ENCODE measurements around the gene TNP2.

Gene TNP2

DNA sequence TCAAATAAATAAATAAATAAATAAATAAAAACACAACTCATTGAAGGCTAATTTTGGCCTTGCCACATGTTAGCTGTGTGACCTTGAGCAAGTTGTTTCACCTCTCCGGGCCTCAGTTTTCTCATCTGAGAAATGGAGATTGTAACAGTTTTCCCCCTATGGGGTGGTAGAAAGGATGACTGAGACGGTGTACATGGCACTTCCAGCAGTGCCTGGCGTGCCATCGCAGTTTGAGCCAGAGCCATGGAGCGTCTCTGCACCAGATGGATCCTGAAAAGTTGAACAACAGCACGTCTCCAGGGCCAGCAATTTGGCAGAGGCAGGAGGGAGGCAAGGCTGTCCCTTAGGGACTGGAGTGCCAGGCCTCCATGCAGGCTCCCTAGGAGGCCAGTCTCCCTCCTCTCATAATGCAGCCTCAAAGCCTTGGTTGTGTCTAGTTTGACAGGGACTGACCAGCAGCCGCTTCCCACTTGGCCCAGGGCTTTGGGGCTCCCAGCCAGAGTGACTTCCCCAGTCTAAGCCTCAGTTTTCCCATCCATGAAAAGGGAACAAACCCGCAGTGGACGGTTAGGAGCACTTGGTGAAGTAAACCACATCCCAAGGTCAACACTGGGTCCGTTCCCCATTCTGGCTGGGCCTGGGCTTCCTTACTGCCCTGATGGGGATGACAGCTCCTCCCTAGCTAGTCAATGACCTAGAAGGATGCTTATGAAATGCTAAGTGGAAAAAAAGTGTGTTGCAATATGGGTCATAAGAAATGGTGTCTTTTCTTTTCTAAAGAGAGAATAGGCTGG is 32.5 kb downstream of the TNP2 start:
- TF ChIP-seq GATA2 (IDR thresholded peaks at IDR 0.05; ENCODE audit: low read depth, low read length) (no peak), GATA3 (IDR thresholded peaks at IDR 0.05; ENCODE audit: low read depth, low read length) (no peak)

DNA sequence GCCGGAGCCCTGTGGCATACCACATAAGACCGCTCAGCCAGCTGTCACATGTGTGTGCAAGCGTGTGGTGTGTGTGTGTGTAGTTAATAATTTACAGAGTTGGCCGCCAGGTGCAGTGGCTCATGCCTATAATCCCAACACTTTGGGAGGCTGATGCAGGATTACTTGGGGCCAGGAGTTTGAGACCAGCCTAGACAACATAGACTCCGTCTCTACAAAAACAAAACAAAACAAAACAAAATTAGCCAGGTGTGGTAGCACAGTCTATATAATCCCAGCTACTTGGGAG is 33.5 kb downstream of the TNP2 start:
- no peak for TF ChIP-seq GATA3 (IDR thresholded peaks at IDR 0.05; ENCODE audit: low read depth, low read length)
- TF ChIP-seq GATA2 (IDR thresholded peaks at IDR 0.05; ENCODE audit: low read depth, low read length) = no peak

DNA sequence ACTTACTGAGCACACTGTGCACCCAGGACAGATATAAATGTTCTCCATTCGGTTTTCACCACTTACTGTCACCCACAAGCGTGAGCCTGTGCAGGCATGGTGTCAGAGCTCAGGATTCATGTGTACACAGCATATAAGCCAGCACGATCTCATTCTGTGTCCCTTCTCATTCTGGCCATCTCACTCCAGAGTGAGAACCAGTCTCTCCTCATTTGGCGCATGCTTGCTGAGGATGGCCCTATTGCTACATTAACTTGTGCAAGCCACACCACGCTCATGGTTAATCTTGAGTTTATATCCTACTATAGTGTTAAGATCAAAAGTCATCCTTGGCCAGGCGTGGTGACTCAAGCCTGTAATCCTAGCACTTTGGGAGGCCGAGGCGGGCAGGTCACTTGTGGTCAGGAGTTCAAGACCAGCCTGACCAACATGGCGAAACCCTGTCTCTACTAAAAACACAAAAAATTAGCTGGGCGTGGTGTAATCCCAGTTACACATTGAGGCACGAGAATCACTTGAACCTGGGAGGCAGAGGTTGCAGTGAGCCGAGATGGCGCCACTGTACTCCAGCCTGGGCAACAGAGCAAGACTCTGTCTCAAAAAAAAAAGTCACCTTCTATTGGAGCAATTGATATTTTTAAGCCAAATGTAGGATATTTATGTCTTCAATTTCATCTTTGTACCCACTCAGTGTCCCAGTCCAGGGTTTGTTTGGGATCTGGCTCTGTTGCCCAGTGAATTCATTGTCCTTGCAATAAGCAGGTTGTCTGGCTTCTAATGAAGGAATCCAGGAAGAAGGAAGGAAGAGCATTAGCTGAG is 34.0 kb downstream of the TNP2 start:
- no peak for TF ChIP-seq GATA2 (IDR thresholded peaks at IDR 0.05; ENCODE audit: low read depth, low read length)
- no peak for TF ChIP-seq GATA3 (IDR thresholded peaks at IDR 0.05; ENCODE audit: low read depth, low read length)

DNA sequence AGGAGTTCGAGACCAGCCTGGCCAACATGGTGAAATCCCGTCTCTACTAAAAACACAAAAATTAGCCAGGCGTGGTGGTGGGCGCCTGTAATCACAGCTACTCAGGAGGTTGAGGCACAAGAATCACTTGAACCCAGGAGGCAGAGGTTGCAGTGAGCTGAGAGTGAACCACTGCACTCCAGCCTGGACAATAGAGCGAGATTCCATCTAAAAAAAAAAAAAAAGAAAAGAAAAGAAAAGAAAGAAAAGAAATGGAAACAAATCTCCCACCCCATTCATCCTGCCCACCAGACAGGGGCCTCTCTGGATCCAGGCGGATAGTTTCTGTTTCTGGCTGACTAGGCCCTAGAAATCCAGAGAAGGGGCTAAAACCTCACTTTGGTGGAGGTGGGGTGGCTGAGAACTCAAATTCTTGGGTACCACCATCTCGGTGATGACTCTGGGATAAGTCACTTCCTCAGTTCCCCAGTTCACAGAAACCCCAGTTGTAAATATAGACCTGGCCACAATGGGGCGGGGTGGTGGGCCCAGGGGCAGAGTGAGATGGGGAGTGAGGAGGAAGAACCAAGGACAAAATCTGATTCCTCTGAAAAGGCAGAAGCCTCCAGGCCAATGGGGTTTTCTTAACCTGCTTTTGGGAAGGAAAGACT is 35.3 kb downstream of the TNP2 start:
- TF ChIP-seq GATA2 (IDR thresholded peaks at IDR 0.05; ENCODE audit: low read depth, low read length) = no peak
- TF ChIP-seq GATA3 (IDR thresholded peaks at IDR 0.05; ENCODE audit: low read depth, low read length) = no peak

DNA sequence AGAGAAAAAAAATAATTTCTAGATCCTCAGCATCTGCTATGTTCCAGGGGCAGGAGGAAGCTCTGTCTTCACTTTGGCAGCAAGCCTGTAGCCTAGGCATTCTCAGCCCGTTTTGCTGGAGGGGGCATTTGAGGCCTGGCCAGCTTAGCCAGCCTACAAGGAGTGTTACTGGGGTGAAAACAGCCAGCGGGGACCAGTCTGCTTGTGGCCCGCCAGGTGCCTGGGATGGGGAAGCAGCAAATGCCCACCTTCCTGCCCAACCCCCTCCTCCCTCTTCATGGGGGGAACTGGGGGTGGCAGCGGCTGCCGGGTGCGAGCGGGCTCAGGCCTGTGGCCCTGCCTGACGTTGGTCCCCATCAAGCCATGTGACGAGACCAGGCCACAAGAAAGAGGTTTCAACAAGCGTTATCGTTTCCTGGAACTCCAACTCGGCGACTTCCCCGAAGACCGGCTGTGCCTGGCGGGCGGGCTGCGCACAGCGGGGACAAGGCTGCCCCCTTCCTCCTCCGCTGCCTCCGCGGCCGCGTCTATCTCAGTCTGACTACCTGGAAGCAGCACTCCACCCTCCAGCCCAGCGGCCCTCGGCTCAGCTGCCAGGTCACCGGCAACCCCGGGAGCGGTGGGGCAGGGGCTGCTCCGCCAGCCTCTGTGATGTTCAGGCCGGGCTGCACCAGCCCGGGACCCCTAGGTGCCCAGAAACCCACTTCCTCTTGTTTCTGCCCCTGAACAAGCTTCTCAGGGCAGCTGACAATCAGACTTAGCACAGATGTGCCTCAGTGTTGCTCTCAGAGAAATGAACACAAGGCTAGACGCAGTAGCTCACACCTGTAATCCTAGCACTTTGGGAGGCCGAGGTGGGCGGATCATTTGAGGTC is 36.0 kb downstream of the TNP2 start:
- TF ChIP-seq GATA2 (IDR thresholded peaks at IDR 0.05; ENCODE audit: low read depth, low read length) (no peak), GATA3 (IDR thresholded peaks at IDR 0.05; ENCODE audit: low read depth, low read length) (no peak)

DNA sequence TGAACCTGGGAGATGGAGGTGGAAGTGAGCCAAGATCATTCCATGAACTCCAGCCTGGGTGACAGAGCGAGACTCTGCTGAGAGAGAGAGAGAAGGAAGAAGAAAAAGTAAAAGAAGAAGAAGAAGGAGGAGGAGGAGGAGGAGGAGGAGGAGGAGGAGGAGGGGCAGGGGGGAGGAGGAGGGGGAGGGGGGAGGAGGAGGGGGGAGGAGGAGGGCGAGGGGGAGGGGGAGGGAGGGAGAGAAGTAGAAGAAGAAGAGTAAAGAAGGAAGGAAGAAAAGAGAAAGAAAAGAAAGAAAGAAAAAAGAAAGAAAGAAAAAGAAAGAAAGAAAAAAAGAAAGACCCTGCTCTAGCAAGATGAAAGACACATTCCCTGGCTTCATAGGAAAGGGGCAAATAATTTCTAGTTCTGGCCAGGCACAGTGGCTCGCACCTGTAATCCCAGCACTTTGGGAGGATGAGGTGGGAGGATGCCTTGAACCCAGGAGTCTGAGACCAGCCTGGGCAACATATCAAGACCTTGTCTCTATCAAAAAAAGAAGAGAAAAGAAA is 36.7 kb downstream of the TNP2 start:
- TF ChIP-seq GATA3 (IDR thresholded peaks at IDR 0.05; ENCODE audit: low read depth, low read length) (no peak), GATA2 (IDR thresholded peaks at IDR 0.05; ENCODE audit: low read depth, low read length) (no peak)

DNA sequence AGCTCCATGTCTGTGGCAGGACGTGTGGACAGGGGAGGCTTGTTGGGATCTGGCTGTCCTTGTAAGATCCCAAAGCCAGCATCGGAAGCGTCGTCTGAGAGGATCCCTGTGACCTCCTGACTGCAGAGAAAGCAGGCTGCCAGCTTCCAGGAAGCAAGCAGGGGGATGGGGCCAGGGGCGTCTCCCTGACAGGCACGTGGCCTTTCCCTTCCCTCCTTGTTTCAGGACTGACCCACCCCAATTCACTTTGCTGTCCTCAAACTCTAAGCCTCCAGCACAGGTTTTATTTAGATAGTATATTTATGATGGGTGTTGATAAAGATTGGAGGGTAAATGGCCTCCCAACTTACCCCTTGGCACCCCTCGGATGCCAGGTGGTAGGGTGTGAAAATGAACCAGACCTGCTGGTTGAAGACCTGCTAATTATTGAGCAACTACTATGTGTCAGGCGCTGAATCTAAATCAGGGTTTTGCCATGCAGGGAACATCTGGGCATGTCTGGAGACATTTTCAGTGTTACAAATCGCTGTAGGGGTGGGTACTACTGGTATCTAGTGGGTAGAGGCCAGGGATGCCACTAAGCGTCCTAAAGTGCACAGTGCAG is 37.7 kb downstream of the TNP2 start:
- TF ChIP-seq GATA2 (IDR thresholded peaks at IDR 0.05; ENCODE audit: low read depth, low read length) (no peak), GATA3 (IDR thresholded peaks at IDR 0.05; ENCODE audit: low read depth, low read length) (no peak)

DNA sequence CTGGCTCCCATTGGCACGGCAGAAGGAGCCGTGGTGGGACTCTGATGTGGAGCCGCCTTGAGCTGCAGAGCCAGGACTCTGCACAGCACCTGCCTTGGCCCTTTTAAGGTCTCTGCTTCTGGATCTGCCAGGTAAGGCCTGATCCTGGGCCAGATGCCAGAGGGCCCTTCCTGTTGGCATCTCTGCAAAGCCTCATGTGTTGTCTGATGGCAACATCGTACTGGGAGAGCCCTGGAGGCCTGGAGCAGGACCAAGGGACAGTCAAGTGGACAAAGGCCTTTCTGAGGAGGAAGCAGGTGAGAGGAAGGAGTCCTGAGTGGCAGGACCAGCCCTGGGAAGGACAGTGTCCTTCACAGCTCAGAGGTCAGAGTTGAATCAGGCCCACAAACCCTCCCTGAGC is 39.2 kb downstream of the TNP2 start:
- TF ChIP-seq GATA2 (IDR thresholded peaks at IDR 0.05; ENCODE audit: low read depth, low read length) (no peak), GATA3 (IDR thresholded peaks at IDR 0.05; ENCODE audit: low read depth, low read length) (no peak)

DNA sequence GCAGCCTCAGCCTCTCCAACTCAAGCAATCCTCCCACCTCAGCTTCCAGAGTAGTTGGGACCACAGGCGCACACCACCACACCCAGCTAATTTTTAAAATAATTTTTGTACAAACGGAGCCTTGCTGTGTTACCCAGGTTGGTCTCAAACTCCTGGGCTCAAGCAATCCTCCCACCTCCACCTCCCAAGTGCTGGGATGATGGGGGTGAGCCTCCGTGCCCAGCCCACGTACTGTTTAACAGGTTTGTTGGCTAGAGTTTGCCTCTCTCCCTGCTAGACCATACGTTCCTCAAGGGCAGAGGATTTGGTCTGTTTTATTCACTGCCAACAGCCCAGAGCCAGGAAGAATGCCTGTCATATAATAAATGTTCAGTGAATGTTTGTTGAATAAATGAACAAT is 39.7 kb downstream of the TNP2 start:
- TF ChIP-seq GATA3 (IDR thresholded peaks at IDR 0.05; ENCODE audit: low read depth, low read length) (no peak), GATA2 (IDR thresholded peaks at IDR 0.05; ENCODE audit: low read depth, low read length) (no peak)

DNA sequence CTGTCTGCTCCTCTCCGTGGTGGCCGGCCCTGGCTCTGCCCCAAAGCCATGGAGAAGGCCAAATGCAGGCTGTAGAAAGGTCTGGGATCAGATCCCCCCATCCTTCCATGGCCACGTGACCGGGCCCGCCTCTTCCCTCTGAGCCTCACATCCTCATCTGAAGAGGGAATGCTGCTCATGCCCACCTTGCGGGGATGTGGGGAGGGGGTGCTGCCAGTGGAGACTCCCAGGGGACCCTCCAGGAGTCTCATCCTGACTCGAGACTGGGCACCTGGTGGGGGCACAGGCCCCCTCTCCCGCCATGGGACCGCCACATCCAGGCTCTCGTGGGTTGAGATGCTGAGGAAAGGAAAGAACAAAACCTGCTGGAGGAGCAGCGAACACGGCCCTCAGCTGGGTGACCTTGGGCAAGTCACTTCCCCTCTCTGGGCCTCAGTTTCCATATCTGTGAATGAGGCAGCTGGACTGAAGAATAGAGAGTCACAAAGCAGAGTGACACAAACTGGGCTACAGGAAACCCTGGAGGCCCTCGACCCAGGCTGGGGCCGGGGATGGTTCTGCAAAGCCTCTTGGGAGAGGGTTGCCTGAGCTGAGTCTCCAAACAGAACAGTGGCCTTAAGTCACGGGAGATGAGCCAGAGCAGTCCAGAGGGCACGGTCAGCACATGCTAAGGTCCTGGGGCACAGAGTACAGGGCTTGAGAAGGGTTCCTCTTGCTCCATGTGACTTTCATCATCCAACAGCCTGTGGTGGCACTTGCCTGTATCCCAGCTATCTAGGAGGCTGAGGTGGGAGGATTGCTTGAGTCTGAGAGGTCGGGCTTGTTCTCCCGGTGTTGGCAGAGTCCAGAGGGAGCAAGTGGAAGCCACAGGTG is 43.2 kb downstream of the TNP2 start:
- TF ChIP-seq GATA3 (IDR thresholded peaks at IDR 0.05; ENCODE audit: low read depth, low read length) = no peak
- TF ChIP-seq GATA2 (IDR thresholded peaks at IDR 0.05; ENCODE audit: low read depth, low read length) = no peak

DNA sequence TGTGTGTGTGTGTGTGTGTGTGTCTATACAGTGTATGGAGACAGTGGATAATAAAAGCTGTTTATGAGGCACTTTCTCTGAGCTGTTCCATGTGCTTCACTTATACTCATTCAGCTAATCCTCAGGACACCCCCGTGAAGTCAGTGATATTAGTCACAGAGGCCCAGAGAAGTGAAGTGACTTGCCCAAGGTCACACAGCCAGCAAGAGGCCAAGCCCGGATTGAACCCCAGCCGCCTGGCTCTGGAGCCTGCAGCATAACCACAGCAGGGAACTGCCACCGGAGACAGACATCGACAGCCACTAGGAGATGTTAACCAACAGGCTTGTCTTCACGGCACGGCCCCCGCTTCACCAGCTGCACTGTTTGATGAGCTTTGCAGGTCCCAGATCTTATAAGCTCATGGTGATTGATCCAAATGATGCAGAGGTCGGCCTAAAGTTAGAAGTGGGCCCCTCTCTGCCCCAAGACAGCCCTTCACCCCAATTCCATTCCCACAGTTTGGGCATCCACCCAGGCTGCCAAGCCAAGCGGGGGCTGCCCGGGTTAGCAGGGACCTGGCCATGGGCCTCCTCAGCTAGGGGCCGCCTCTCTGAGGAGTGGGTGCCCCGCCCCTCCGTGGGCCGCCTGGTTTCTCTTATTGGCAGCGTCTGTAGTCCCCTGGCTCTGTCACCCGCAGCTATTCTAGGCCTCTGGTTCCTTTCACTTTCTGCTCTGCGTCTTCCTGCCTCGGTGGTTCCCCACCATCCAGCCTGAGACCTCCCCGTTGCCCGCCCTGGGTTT is 44.0 kb downstream of the TNP2 start:
- TF ChIP-seq GATA2 (IDR thresholded peaks at IDR 0.05; ENCODE audit: low read depth, low read length) (no peak), GATA3 (IDR thresholded peaks at IDR 0.05; ENCODE audit: low read depth, low read length) (no peak)

All from SH-SY5Y (cell line).